Body of pancreas (tissue), 4 donors: ENCODE data around the gene DYNC1I1.

Experiments
- POLR2A ChIP-seq, 3 donors: fragments of 450-650 bp; IDR thresholded peaks; one replicate each; pipeline ENCODE4 v1.6.1; 2016; ENCODE audit warnings: antibody characterized with exemption in 3 of 3, mild to moderate bottlenecking in 2 of 3
- TF ChIP-seq, protein P1 (sequence below), 7 experiments: fragments of 450-650 bp in 4 of 7; fragments of 200-600 bp in 3 of 7; sonication (generic) in 3 of 7; IDR thresholded peaks; one replicate each; pipeline ENCODE4 v1.5.1; 2016 to 2019; ENCODE audit warnings: antibody characterized with exemption in 7 of 7

GRCh38 chr7:96045919-96046318 lies 273.6 kb downstream of the DYNC1I1 start:
- TF ChIP-seq, protein P1, sequence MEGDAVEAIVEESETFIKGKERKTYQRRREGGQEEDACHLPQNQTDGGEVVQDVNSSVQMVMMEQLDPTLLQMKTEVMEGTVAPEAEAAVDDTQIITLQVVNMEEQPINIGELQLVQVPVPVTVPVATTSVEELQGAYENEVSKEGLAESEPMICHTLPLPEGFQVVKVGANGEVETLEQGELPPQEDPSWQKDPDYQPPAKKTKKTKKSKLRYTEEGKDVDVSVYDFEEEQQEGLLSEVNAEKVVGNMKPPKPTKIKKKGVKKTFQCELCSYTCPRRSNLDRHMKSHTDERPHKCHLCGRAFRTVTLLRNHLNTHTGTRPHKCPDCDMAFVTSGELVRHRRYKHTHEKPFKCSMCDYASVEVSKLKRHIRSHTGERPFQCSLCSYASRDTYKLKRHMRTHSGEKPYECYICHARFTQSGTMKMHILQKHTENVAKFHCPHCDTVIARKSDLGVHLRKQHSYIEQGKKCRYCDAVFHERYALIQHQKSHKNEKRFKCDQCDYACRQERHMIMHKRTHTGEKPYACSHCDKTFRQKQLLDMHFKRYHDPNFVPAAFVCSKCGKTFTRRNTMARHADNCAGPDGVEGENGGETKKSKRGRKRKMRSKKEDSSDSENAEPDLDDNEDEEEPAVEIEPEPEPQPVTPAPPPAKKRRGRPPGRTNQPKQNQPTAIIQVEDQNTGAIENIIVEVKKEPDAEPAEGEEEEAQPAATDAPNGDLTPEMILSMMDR (IDR thresholded peaks at IDR 0.05), result no peak
- TF ChIP-seq POLR2A (IDR thresholded peaks at IDR 0.05), result no peak
